ENCODE data around the gene PRSS1.
"Not testable (repeated sequence)": the region's sequence is repeated elsewhere in the genome, so short reads cannot be mapped to it uniquely, and the experiment has no call there.

The PRSS1 gene

GRCh38 chr7:142752376-142753225 is 3.3 kb downstream of the PRSS1 start:
- no peak for TF ChIP-seq CTCF (IDR thresholded peaks at IDR 0.05; ENCODE audit: insufficient read depth, low read length)
- TF ChIP-seq, protein P1, sequence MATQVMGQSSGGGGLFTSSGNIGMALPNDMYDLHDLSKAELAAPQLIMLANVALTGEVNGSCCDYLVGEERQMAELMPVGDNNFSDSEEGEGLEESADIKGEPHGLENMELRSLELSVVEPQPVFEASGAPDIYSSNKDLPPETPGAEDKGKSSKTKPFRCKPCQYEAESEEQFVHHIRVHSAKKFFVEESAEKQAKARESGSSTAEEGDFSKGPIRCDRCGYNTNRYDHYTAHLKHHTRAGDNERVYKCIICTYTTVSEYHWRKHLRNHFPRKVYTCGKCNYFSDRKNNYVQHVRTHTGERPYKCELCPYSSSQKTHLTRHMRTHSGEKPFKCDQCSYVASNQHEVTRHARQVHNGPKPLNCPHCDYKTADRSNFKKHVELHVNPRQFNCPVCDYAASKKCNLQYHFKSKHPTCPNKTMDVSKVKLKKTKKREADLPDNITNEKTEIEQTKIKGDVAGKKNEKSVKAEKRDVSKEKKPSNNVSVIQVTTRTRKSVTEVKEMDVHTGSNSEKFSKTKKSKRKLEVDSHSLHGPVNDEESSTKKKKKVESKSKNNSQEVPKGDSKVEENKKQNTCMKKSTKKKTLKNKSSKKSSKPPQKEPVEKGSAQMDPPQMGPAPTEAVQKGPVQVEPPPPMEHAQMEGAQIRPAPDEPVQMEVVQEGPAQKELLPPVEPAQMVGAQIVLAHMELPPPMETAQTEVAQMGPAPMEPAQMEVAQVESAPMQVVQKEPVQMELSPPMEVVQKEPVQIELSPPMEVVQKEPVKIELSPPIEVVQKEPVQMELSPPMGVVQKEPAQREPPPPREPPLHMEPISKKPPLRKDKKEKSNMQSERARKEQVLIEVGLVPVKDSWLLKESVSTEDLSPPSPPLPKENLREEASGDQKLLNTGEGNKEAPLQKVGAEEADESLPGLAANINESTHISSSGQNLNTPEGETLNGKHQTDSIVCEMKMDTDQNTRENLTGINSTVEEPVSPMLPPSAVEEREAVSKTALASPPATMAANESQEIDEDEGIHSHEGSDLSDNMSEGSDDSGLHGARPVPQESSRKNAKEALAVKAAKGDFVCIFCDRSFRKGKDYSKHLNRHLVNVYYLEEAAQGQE (IDR thresholded peaks at IDR 0.05; ENCODE audit: insufficient replicate concordance, low read depth) = no peak
- DNase-seq (ENCODE audit: low read depth in 1 of 2, low spot score in 1 of 2) = no peak
- Histone ChIP-seq H3K4me3 (replicated peaks; ENCODE audit: insufficient read depth, low read length) (no peak overlapping the region), H3K27ac (replicated peaks) (no peak overlapping the region), H3K27me3 (ENCODE audit: insufficient read depth, poor library complexity, severe bottlenecking) (no peaks in the 10 kb centered on the region)

DNA sequence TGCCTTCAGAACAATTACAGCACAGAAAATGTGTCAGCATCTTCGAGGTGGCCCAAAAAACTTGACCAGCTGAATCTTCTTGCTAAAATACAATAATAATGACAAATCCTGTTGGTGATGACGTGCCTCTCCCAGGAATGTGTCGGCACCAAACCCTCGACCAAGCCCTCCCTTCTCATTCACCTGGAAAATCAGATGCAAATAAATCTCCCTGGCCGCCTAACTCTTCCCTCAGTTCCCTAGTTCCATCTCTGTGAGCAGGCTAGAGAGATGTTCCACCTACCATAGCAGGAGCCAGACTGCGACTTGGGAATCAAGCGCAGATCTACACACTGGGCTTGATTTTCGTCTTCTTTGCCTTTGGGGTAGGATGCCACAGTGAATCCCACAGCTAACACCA is 4.1 kb downstream of the PRSS1 start:
- Histone ChIP-seq H3K4me3 (replicated peaks; ENCODE audit: insufficient read depth, low read length) (no peak overlapping the region), H3K27ac (replicated peaks) (no peak overlapping the region), H3K27me3 (ENCODE audit: insufficient read depth, poor library complexity, severe bottlenecking) (no peaks in the 10 kb centered on the region)
- TF ChIP-seq SPI1 (IDR thresholded peaks at IDR 0.05; ENCODE audit: borderline replicate concordance, low read depth) (no peak), CTCF (IDR thresholded peaks at IDR 0.05; ENCODE audit: insufficient read depth, low read length) (no peak), POLR2AphosphoS5 (IDR thresholded peaks at IDR 0.05; ENCODE audit: low read depth) (no peak), GABPA (IDR thresholded peaks at IDR 0.05; ENCODE audit: low read depth) (no peak)
- TF ChIP-seq, protein P1 (IDR thresholded peaks at IDR 0.05; ENCODE audit: insufficient replicate concordance, low read depth) = no peak
- no peak for DNase-seq (ENCODE audit: low read depth in 1 of 2, low spot score in 1 of 2)

GRCh38 chr7:142753925-142754491 is 4.7 kb downstream of the PRSS1 start:
- H3K27me3 ChIP-seq (ENCODE audit: insufficient read depth, poor library complexity, severe bottlenecking); H3K27ac ChIP-seq (replicated peaks); H3K4me3 ChIP-seq (replicated peaks; ENCODE audit: insufficient read depth, low read length); DNase-seq (ENCODE audit: low read depth in 1 of 2, low spot score in 1 of 2): not testable (repeated sequence)

DNA sequence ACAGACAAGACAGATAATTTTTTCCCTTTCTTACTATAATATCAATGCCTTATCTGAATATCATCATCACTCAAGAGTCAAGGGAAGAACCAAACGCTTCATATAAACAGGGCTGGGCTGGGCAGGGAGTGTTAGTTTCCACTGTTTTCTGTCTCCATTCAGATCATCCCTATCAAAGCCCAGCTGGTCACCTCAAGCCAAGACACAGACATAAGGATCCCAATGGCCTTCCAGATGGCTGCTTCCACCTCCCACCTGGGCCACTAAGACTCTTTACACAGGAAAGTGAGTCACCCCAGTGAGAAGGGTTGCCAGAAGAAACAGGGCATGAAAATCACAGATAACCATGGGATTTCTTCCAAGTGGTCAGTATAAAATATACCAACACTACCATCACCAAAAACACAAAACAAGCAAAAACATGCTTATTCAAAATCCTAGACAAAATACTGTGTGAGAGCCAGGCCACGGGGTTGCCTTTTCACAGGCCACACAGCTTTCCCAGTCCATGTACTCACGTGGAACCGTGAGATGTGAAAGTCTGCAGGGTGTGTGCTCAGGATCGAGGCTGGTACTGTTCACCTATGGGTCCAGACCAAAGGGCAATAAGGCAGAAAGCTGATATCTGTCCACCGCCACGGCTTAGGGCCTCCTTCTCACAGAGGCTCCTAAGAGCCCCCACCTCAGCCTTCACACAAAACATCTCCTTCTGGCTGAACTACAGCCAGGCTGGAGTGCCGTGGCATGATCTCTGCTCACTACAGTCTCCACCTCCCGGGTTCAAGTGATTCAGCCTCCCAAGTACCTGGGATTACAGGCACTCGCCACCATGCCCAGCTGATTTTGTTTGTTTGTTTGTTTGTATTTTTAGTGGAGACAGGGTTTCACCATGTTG is 5.7 kb downstream of the PRSS1 start:
- H3K27me3 ChIP-seq (ENCODE audit: insufficient read depth, poor library complexity, severe bottlenecking) = no peaks in the 10 kb centered on the region
- no peak overlapping the region for H3K4me3 ChIP-seq (replicated peaks; ENCODE audit: insufficient read depth, low read length)
- TF ChIP-seq GABPA (IDR thresholded peaks at IDR 0.05; ENCODE audit: low read depth) = no peak
- TF ChIP-seq, protein P1 (IDR thresholded peaks at IDR 0.05; ENCODE audit: insufficient replicate concordance, low read depth) = no peak
- no peak for TF ChIP-seq SPI1 (IDR thresholded peaks at IDR 0.05; ENCODE audit: borderline replicate concordance, low read depth)
- no peak for TF ChIP-seq CTCF (IDR thresholded peaks at IDR 0.05; ENCODE audit: insufficient read depth, low read length)
- TF ChIP-seq POLR2AphosphoS5 (IDR thresholded peaks at IDR 0.05; ENCODE audit: low read depth) = no peak
- DNase-seq (ENCODE audit: low read depth in 1 of 2, low spot score in 1 of 2) = no peak
- no peak overlapping the region for H3K27ac ChIP-seq (replicated peaks)

DNA sequence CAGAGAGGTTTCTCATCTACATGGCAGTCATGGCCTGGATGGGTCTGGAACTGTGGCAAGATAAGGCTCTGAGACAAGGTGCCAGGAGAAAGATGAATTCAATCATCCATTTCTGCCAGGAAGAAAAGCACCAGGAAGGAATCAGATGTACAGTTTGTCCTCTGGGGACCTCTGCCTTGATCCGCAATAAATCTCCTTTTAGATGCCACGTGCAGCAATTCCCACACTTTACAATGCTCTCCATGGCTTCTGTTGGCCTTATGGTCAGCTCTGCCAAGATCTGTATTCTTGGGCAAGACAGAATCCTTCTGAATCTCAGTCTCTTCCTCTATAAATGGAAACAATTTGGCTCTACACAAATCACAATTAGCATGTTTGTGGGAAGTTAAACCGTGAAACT is 9.0 kb downstream of the PRSS1 start:
- DNase-seq (ENCODE audit: low read depth in 1 of 2, low spot score in 1 of 2); H3K4me3 ChIP-seq (replicated peaks; ENCODE audit: insufficient read depth, low read length); H3K27me3 ChIP-seq (ENCODE audit: insufficient read depth, poor library complexity, severe bottlenecking); H3K27ac ChIP-seq (replicated peaks): not testable (repeated sequence)

All from HL-60 (cell line).